Ectodermal cell (in vitro differentiated cells): Measurements from ENCODE around the gene RILPL1.
"Not testable (repeated sequence)": the region's sequence is repeated elsewhere in the genome, so short reads cannot be mapped to it uniquely, and the experiment has no call there.

Experiments
- H3K27ac ChIP-seq: 2 replicates; pipeline ENCODE4 v1.7.0; 2013; ENCODE audit warnings: mild to moderate bottlenecking, low read depth, low read length; ENCODE audit not compliant: insufficient read depth, poor library complexity, severe bottlenecking
- H3K27me3 ChIP-seq: 2 replicates; pipeline ENCODE4 v1.7.0; 2013; ENCODE audit warnings: mild to moderate bottlenecking, low read length; ENCODE audit not compliant: insufficient read depth, control insufficient read depth, poor library complexity, severe bottlenecking
- H3K36me3 ChIP-seq: one replicate; pipeline ENCODE4 v1.7.0; 2013; ENCODE audit warnings: low read length; ENCODE audit not compliant: control insufficient read depth, insufficient read depth
- H3K4me1 ChIP-seq: one replicate; pipeline ENCODE4 v1.7.0; 2013; ENCODE audit warnings: low read length; ENCODE audit not compliant: control insufficient read depth, insufficient read depth
- H3K4me3 ChIP-seq: 2 replicates; pipeline ENCODE4 v1.7.0; 2013; ENCODE audit warnings: low read depth, low read length, control low read depth; ENCODE audit not compliant: insufficient read depth
- H3K9me3 ChIP-seq: 2 replicates; pipeline ENCODE4 v1.7.0; 2013; ENCODE audit warnings: mild to moderate bottlenecking, low read length, moderate library complexity; ENCODE audit not compliant: control insufficient read depth
- WGBS, 2 experiments: methylation state at CpG; one replicate each; pipeline ENCODE4 v1.1.7; 2013; ENCODE audit warnings: missing lambda C conversion rate in 2 of 2; 5-methylcytosine and 5-hydroxymethylcytosine counted together

RILPL1 gene

DNA sequence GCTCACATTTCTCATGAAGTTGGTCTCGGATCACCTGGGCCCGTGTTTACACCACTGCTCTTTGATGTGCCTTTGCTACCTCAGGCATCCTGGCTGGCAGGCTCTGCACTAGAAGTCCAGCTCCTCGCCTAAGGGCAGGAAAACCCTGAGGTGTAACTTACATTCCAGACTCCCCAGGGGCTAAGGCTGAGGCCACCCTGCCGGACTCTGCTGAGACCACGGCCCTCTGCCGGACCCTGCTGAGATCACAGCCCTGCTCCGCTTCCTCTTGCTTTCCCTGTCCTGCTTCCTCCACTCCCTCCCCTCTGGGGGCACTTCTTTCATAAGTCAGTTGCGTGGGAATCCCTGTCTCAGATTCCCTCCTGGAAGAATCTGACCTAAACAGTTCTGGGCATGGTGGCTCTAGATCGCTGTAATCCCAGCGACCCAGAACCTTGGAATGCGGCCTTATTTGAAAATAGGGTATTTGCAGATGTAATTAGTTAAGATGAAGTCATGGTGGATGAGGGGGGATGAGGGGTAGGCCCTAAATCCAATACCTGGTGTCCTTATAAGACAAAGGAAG lies 17.2 kb downstream of the RILPL1 start:
- H3K27me3 ChIP-seq: no peaks in the 10 kb centered on the region
- no peaks in the 10 kb centered on the region for H3K4me1 ChIP-seq
- WGBS, 2 experiments: 73 to 76% methylated on average over 11 of the region's 11 CpGs
- peaks cover 10% of the 10 kb centered on the region for H3K36me3 ChIP-seq
- H3K9me3 ChIP-seq: no peaks in the 10 kb centered on the region
- no peak overlapping the region for H3K27ac ChIP-seq
- H3K4me3 ChIP-seq: no peak overlapping the region

DNA sequence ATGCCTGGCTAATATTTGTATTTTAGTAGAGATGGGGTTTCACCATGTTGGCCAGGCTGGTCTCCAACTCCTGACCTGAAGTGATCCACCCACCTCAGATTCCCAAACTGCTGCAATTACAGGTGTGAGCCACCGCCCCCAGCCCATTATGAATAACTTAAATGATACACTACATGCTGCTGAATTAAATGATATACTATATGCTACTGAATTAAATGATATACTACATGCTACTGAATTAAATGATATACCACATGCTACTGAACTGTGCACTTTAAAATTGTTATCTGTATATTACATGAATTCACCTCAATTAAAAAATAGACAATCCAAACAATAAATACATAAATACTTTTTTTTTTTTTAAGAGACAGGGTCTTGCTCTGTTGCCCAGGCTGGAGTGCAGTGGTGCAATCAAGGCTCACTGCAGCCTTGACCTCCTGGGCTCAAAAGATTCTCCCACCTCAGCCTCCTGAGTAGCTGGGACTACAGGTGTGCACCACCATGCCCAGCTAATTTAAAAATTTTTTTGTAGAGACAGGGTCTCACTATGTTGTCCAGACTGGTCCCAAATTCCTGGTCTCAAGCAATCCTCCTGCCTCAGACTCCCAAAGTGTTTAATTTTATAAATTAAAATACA lies 18.8 kb downstream of the RILPL1 start:
- not testable (repeated sequence) for H3K4me1 ChIP-seq, H3K9me3 ChIP-seq, H3K4me3 ChIP-seq, H3K27ac ChIP-seq, H3K36me3 ChIP-seq, H3K27me3 ChIP-seq
- 100% methylated on average over 1 of the region's 1 CpG; no CpG with 5 or more reads in 1 of the 2 experiments for WGBS, 2 experiments

DNA sequence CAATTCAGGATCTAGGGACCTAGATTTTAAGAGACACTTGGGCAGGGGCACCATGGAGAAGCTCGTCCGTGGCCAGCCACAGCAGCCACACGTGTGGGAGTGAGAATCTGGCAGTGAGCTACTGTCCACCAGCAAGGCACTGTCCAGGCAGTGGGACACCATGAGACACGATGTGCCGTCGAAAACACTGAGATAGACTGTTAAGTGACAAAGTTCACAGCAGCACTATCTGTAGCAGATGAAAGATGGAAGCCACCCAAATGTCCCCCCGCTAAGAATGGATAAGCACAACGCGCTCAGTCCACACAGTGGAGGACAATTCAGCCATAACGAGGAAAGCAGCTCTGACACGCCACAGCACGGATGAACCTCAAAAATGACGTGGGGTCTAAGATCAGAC lies 19.7 kb downstream of the RILPL1 start:
- 94 to 95% methylated on average over 13 of the region's 13 CpGs for WGBS, 2 experiments

DNA sequence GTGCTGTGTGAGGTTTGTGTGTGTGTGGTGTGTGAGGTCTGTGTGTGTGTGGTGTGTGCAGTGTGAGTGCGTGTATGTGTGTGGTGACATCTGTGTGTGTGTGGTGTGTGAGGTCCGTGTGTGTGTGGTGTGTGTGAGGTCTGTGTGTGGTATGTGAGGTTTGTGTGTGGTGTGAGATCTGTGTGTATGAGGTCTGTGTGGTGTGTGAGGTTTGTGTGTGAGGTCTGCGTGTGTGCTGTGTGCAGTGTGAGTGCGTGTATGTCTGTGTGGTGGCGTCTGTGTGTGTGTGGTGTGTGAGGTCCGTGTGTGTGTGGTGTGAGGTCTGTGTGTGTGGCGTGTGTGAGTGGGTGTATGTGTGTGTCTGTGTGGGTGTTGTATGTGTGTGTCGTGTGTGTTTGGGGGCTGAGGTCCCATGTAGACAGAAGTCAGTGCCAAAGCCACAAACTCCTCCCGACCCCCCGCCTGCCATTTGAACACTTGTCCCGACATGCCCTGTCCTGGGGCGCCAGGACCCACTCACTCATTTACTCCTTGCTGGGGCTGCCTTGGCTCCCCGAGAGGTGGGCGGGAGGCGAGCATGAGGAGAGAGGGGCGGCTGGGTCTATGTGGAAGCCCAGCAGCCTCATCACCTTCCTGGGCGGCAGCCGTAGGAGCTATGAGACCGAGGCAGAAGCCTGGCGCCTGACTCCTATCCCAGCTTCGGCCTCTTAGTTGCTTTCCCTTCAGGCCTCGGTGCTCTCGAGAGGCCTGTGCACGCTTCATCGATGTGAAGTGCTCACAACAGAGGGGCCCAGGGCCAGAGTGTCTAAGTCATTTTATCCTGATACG lies 20.5 kb downstream of the RILPL1 start:
- Histone ChIP-seq H3K9me3 (no peaks in the 10 kb centered on the region), H3K4me1 (no peaks in the 10 kb centered on the region), H3K4me3 (no peak overlapping the region), H3K27ac (peak overlapping the region; percentile 55), H3K27me3 (no peaks in the 10 kb centered on the region), H3K36me3 (peaks cover 4% of the 10 kb centered on the region)
- WGBS, 2 experiments: 90 to 92% methylated on average over 26 of the region's 26 CpGs

More for the DNA sequence above, 19.7 kb downstream of the RILPL1 start:
- Histone ChIP-seq H3K4me3 (no peak overlapping the region), H3K27me3 (no peaks in the 10 kb centered on the region), H3K36me3 (peaks cover 4% of the 10 kb centered on the region), H3K4me1 (no peaks in the 10 kb centered on the region), H3K9me3 (no peaks in the 10 kb centered on the region), H3K27ac (no peak overlapping the region)

DNA sequence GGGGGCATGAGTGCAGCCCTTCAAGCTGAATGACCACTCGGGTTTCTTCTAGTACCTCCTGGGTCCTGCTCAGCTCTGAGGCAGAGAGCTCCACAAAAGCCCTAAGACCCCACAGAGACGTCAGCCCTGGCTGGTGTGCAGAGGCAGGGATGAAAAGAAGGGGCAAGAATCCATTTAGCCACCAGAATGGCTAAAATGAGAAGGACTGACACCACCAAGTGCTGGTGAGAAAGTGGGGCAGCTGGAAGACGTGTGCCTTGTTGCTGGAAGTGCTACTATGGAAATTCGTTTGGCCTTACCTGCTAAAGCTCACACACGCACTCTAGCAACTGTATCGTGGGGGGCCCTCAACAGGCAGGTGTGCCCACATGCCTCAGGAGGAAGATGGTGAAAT lies 26.7 kb downstream of the RILPL1 start:
- 92 to 97% methylated on average over 6 of the region's 6 CpGs for WGBS, 2 experiments
- Histone ChIP-seq H3K4me1 (no peaks in the 10 kb centered on the region), H3K27ac (no peak overlapping the region), H3K36me3 (peaks cover 4% of the 10 kb centered on the region), H3K9me3 (no peaks in the 10 kb centered on the region), H3K27me3 (no peaks in the 10 kb centered on the region), H3K4me3 (no peak overlapping the region)

DNA sequence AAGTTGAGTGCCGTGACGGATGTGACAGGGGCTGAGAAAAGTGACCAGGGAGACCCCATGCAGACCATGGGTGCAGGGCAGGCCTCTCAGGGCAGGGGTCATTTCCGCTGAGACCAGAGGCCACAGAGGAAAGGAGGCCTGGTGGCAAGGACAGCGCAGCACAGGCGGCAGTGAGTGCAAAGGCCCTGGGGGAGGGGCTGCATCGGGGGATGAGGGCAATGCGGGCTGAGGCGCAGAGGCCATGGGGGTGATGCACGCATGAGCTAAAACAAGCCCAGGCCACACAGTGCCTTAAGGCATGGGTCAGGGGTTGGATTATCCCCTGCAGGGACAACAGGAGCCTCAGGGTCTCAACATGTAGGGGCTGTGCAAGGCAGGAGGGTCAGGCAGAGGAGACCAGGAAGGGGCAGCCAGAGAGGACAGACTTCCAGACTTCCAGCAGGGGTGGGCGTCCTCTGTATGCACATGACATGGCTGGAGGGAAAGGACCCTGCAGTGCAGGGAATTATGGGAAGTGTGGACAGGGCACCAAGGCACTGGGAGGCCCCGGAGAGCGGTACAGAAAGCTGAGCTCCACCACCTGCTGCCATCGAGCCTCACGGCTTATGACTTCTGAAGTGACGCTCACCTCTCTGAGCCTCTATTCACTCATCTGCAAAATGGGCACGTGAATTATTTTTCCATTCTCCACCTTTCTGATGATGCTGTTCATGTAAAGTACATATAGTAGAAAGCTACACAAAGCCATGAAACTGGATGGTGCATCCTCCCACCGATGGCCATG lies 27.3 kb downstream of the RILPL1 start:
- peaks cover 1% of the 10 kb centered on the region for H3K36me3 ChIP-seq
- H3K4me1 ChIP-seq: no peaks in the 10 kb centered on the region
- 94 to 95% methylated on average over 17 of the region's 17 CpGs for WGBS, 2 experiments
- no peaks in the 10 kb centered on the region for H3K9me3 ChIP-seq
- H3K4me3 ChIP-seq: no peak overlapping the region
- H3K27me3 ChIP-seq: no peaks in the 10 kb centered on the region
- H3K27ac ChIP-seq: no peak overlapping the region

DNA sequence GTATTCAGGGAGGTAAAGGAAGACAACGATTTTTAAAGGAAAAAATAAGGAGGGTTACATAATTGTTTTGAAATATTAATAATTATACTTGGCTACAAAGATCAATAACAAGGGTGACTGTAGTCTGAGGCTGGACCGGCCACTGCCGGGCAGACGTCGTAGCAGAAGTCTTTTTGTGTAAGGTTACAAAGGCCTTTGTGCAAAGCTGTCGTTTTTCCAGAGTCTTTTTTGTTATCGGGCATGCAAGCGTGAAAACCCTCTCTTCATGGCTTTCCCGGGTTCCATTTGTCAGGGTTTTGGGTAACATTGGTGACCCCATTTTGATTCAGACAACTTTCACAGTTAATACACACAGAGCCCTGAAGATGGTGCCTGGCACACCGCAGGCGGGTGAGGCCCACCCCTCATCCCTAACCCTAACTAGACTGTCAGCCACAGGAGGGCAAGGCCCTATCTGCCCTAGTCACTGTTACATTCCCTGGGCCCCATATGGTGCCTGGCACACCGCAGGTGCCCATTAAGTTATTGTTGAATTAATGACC lies 31.3 kb downstream of the RILPL1 start:
- Histone ChIP-seq H3K27me3 (no peaks in the 10 kb centered on the region), H3K36me3 (peaks cover 8% of the 10 kb centered on the region), H3K4me3 (no peak overlapping the region), H3K27ac (peak overlapping the region; percentile 63), H3K9me3 (no peaks in the 10 kb centered on the region), H3K4me1 (no peaks in the 10 kb centered on the region)
- WGBS, 2 experiments: 64% methylated on average over 12 of the region's 12 CpGs

DNA sequence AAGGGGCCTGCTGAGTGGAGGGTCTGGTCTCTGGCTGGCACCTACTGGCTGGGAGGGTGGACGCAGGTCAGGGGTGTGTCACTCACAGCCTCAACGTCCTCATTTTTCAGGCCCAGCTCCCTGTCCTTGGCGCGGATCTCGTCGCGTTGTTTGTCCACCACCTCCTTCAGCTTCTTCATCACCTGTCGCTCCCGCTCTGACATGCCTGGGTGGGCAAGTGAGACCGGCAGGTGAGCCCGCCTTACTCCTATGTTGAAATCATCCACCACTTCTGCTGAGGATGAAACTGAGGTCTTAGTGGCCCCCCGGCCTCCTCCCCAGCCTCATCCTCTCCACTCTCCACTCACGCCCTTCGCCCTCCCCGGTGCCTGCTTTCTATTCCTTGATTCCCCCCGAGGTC lies 34.2 kb downstream of the RILPL1 start:
- Histone ChIP-seq H3K4me3 (no peak overlapping the region), H3K36me3 (peaks cover 8% of the 10 kb centered on the region), H3K27me3 (no peaks in the 10 kb centered on the region), H3K9me3 (no peaks in the 10 kb centered on the region), H3K4me1 (no peaks in the 10 kb centered on the region), H3K27ac (no peak overlapping the region)
- 93% methylated on average over 16 of the region's 16 CpGs for WGBS, 2 experiments

DNA sequence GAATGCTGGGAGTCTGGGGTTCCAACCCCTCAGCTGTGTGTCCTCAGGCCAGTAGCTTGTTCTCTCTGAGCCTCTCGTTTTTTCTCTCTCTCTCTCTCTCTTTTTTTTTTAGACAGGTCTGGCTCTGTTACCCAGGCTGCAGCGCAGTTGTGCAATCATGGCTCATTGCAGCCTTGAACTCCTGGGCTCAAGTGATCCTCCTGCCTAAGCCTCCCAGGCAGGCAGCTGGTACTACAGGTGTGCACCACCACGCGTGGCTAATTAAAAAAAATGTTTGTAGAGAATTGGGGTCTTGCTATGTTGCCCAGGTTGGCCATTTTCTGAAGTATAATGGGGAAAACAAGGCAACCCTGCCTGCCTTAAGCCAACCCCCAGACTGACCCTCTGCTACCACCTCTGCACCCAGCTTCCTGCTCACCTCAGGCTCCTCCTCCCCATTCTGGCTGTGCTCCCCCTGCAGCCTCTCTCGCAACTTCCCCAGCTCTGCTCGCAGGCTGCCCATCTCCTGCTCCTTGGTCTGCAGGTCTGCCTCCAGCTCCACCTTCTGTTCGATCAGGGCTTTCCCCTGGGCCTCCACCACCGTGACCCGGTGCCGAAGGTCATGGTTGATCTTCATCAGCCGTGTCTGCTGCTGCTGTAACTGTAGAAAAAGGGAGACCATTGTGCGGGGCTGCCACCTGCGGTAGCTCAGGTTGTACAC lies 35.2 kb downstream of the RILPL1 start:
- Histone ChIP-seq H3K9me3 (no peaks in the 10 kb centered on the region), H3K27ac (no peak overlapping the region), H3K27me3 (no peaks in the 10 kb centered on the region), H3K4me1 (no peaks in the 10 kb centered on the region), H3K4me3 (no peak overlapping the region), H3K36me3 (peaks cover 8% of the 10 kb centered on the region)
- WGBS, 2 experiments: 91 to 93% methylated on average over 13 of the region's 13 CpGs
